Panc1 (cell line): Measurements from ENCODE around the gene ST6GALNAC1.

Source experiments
- CTCF ChIP-seq: fragments of 450-650 bp; IDR thresholded peaks from 2 replicates; pipeline ENCODE4 v1.5.1; 2017; ENCODE audit warnings: mild to moderate bottlenecking
- POLR2AphosphoS5 ChIP-seq: IDR thresholded peaks from 2 replicates; pipeline ENCODE4 v1.6.1; 2012; ENCODE audit warnings: mild to moderate bottlenecking, low read depth, low read length, moderate library complexity
- REST ChIP-seq, 2 experiments: IDR thresholded peaks; 2 replicates each; pipeline ENCODE4 v1.6.1; 2011 to 2012; ENCODE audit warnings: low read depth in 2 of 2, control low read depth in 1 of 2, low read length in 1 of 2, mild to moderate bottlenecking in 1 of 2, moderate library complexity in 1 of 2; ENCODE audit not compliant: insufficient read depth in 1 of 2
- SIN3A ChIP-seq: IDR thresholded peaks from 2 replicates; pipeline ENCODE4 v1.6.1; 2012; ENCODE audit warnings: low read depth, mild to moderate bottlenecking, low read length, moderate library complexity, borderline replicate concordance; ENCODE audit not compliant: insufficient read depth

GRCh38 chr17:76688165-76688622, 44.6 kb upstream of the ST6GALNAC1 start:
- TF ChIP-seq CTCF (no peak), POLR2AphosphoS5 (no peak), REST (IDR thresholded peaks at IDR 0.05; ENCODE audit: insufficient read depth in 1 of 2, low read depth in 2 of 2, low read length in 1 of 2) (no peak), SIN3A (no peak)
